IMR-90 (cell line): ENCODE measurements around the gene POGK. TPM values are rescaled to one million over a fixed set of nuclear protein-coding genes. Genes with fewer than 3 reads are reported as not detected.

Experiments used
- ATAC-seq: fragments of 200-7000 bp; cut with Tn5 transposase; 2 replicates; pipeline ENCODE4 v1.9.1; 2020; ENCODE audit warnings: low read depth, mild to moderate bottlenecking, moderate library complexity
- BruUV-seq: library from RNA; stranded (reverse); fragments of 400-500 nt; replicated peaks from 2 replicates; lab custom pipeline; 2021; lab: Mats Ljungman, UMichigan
- CTCF ChIA-PET: fragments of 300-600 bp; formaldehyde crosslinking; extraction: SDS; loops from one replicate; lab custom pipeline; 2021; ENCODE audit warnings: antibody characterized with exemption; lab: Yijun Ruan, JAX
- POLR2A ChIA-PET: fragments of 300-600 bp; sonication (Branson Sonifier 250); formaldehyde crosslinking; loops from one replicate; lab custom pipeline; 2022; ENCODE audit warnings: antibody characterized with exemption; ENCODE audit not compliant: unreplicated experiment; lab: Charles Lee
- DNase-seq: peaks from one replicate; pipeline ENCODE4 v3.0.0; 2013
- H2AFZ ChIP-seq: replicated peaks from 2 replicates; pipeline ENCODE3; 2013; ENCODE audit warnings: low read length, mild to moderate bottlenecking; ENCODE audit not compliant: poor library complexity
- H2AK5ac ChIP-seq: 2 replicates; pipeline ENCODE4 v1.6.1; 2013; ENCODE audit warnings: low read depth, low read length, inconsistent platforms
- H2AK9ac ChIP-seq: replicated peaks from 2 replicates; pipeline ENCODE3; 2013; ENCODE audit warnings: mild to moderate bottlenecking, low read depth, low read length, moderate library complexity; ENCODE audit not compliant: poor library complexity
- H2BK120ac ChIP-seq: 2 replicates; pipeline ENCODE4 v1.6.1; 2013; ENCODE audit warnings: low read depth, low read length, inconsistent platforms
- H2BK15ac ChIP-seq: 3 replicates; pipeline ENCODE4 v1.6.1; 2013; ENCODE audit warnings: low read depth, low read length, inconsistent platforms
- H2BK20ac ChIP-seq: 2 replicates; pipeline ENCODE4 v1.6.1; 2013; ENCODE audit warnings: low read depth, mild to moderate bottlenecking, inconsistent platforms, low read length, moderate library complexity
- H2BK5ac ChIP-seq: 2 replicates; pipeline ENCODE4 v1.6.1; 2013; ENCODE audit warnings: mild to moderate bottlenecking, low read depth, low read length, inconsistent platforms; ENCODE audit not compliant: poor library complexity, severe bottlenecking
- H3K14ac ChIP-seq: replicated peaks from 2 replicates; pipeline ENCODE4 v1.6.1; 2013; ENCODE audit warnings: low read depth, low read length, inconsistent platforms
- H3K18ac ChIP-seq: 2 replicates; pipeline ENCODE4 v1.6.1; 2013; ENCODE audit warnings: low read depth, low read length, control low read depth
- H3K23ac ChIP-seq: 2 replicates; pipeline ENCODE4 v1.6.1; 2013; ENCODE audit warnings: low read depth, low read length, inconsistent platforms
- H3K27ac ChIP-seq: 2 replicates; pipeline ENCODE4 v1.5.1; 2013; ENCODE audit warnings: mild to moderate bottlenecking, control low read depth, low read length; ENCODE audit not compliant: insufficient read depth
- H3K27me3 ChIP-seq: 2 replicates; pipeline ENCODE4 v1.6.1; 2013; ENCODE audit warnings: low read length; ENCODE audit not compliant: control insufficient read depth, insufficient read depth
- H3K36me3 ChIP-seq: 2 replicates; pipeline ENCODE4 v1.6.1; 2013; ENCODE audit warnings: low read length, mixed read lengths; ENCODE audit not compliant: control insufficient read depth, insufficient read depth
- H3K4ac ChIP-seq: 2 replicates; pipeline ENCODE4 v1.6.1; 2013; ENCODE audit warnings: low read depth, low read length, inconsistent platforms
- H3K4me1 ChIP-seq: 2 replicates; pipeline ENCODE4 v1.6.1; 2013; ENCODE audit warnings: low read length, mixed read lengths; ENCODE audit not compliant: control insufficient read depth, insufficient read depth
- H3K4me2 ChIP-seq: 2 replicates; pipeline ENCODE4 v1.6.1; 2013; ENCODE audit warnings: low read depth, mild to moderate bottlenecking, control low read depth, low read length, moderate library complexity
- H3K4me3 ChIP-seq: 2 replicates; pipeline ENCODE4 v1.5.1; 2013; ENCODE audit warnings: low read depth, mild to moderate bottlenecking, control low read depth, low read length, moderate library complexity; ENCODE audit not compliant: insufficient read depth
- H3K56ac ChIP-seq: 2 replicates; pipeline ENCODE4 v1.6.1; 2013; ENCODE audit warnings: low read length, inconsistent platforms; ENCODE audit not compliant: insufficient read depth; ENCODE audit errors: extremely low read depth
- H3K79me1 ChIP-seq, 2 experiments: 2 replicates each; pipeline ENCODE4 v1.6.1; 2013; ENCODE audit warnings: low read length in 2 of 2, inconsistent platforms in 1 of 2, low read depth in 1 of 2
- H3K9ac ChIP-seq: 2 replicates; pipeline ENCODE4 v1.6.1; 2013; ENCODE audit warnings: low read depth, low read length, control low read depth
- H3K9me1 ChIP-seq: 2 replicates; pipeline ENCODE4 v1.6.1; 2013; ENCODE audit warnings: low read length, inconsistent platforms; ENCODE audit not compliant: insufficient read depth
- H3K9me3 ChIP-seq: 2 replicates; pipeline ENCODE4 v1.6.1; 2013; ENCODE audit warnings: low read length; ENCODE audit not compliant: control insufficient read depth, insufficient read depth
- H4K20me1 ChIP-seq: 2 replicates; pipeline ENCODE4 v1.6.1; 2013; ENCODE audit warnings: low read length, inconsistent platforms; ENCODE audit not compliant: insufficient read depth
- H4K5ac ChIP-seq: 2 replicates; pipeline ENCODE4 v1.6.1; 2013; ENCODE audit warnings: mild to moderate bottlenecking, low read depth, low read length, control low read depth
- H4K8ac ChIP-seq, 2 experiments: 2 replicates each; pipeline ENCODE4 v1.6.1; 2013; ENCODE audit warnings: low read depth in 2 of 2, low read length in 2 of 2, control low read depth in 1 of 2, inconsistent platforms in 1 of 2
- H4K91ac ChIP-seq: 2 replicates; pipeline ENCODE4 v1.6.1; 2013; ENCODE audit warnings: low read depth, low read length, inconsistent platforms; ENCODE audit not compliant: insufficient read depth
- CHD1 ChIP-seq: IDR thresholded peaks from 2 replicates; pipeline ENCODE4 v1.6.1; 2012; ENCODE audit warnings: low read depth, low read length, improper control_type of control experiment
- CTCF ChIP-seq: conservative IDR thresholded peaks from 2 replicates; pipeline ENCODE4 v1.5.1; 2012; ENCODE audit warnings: mild to moderate bottlenecking, low read depth, low read length, improper control_type of control experiment
- FOS ChIP-seq: fragments of 150-350 bp; IDR thresholded peaks from 2 replicates; pipeline ENCODE4 v1.6.1; 2016; ENCODE audit warnings: low read depth, low read length
- MAFK ChIP-seq: IDR thresholded peaks from 2 replicates; pipeline ENCODE4 v1.6.1; 2012; ENCODE audit warnings: low read depth, low read length, improper control_type of control experiment
- MXI1 ChIP-seq: IDR thresholded peaks from 2 replicates; pipeline ENCODE4 v1.6.1; 2012; ENCODE audit warnings: low read depth, mild to moderate bottlenecking, low read length, moderate library complexity, borderline replicate concordance
- POLR2A ChIP-seq: IDR thresholded peaks from 2 replicates; pipeline ENCODE4 v1.6.1; 2012; ENCODE audit warnings: mild to moderate bottlenecking, low read depth, low read length
- RAD21 ChIP-seq: IDR thresholded peaks from 2 replicates; pipeline ENCODE4 v1.6.1; 2012; ENCODE audit warnings: low read length, improper control_type of control experiment
- RFX5 ChIP-seq: IDR thresholded peaks from 2 replicates; pipeline ENCODE4 v1.8.0; 2012; ENCODE audit warnings: low read depth, mild to moderate bottlenecking, low read length, moderate library complexity
- SMC3 ChIP-seq: fragments of 150-350 bp; IDR thresholded peaks from 2 replicates; pipeline ENCODE4 v1.6.1; 2016; ENCODE audit warnings: low read depth, mild to moderate bottlenecking, antibody characterized with exemption, low read length, moderate library complexity
- USF2 ChIP-seq: fragments of 150-350 bp; IDR thresholded peaks from 2 replicates; pipeline ENCODE4 v1.6.1; 2017; ENCODE audit warnings: mild to moderate bottlenecking, antibody characterized with exemption, low read length, low read depth
- WGBS, 2 experiments: methylation state at CpG; one replicate each; pipeline versions ENCODE4 v1.1.5 to v1.1.7; 2013; ENCODE audit warnings: missing lambda C conversion rate in 2 of 2; ENCODE audit not compliant: insufficient read length in 1 of 2; ENCODE audit errors: extremely low coverage in 2 of 2; 5-methylcytosine and 5-hydroxymethylcytosine counted together
- dilution Hi-C: fragments of 300-500 bp; cut with HindIII; formaldehyde crosslinking; loops from one replicate; pipeline ENCODE4 v1.14.3; 2018; ENCODE audit warnings: low sequenced_read_pairs; ENCODE audit not compliant: unreplicated experiment
- in situ Hi-C: fragments of 300-500 bp; cut with MboI; formaldehyde crosslinking; loops from 3 replicates; pipeline ENCODE4 v1.14.3; 2019; ENCODE audit warnings: low sequenced_read_pairs, inconsistent platforms, mixed read lengths
- intact Hi-C: fragments of 100-400 bp; cut with micrococcal nuclease; formaldehyde crosslinking; loops from 2 replicates; pipeline ENCODE4 v1.10.0; 2022
- polyA plus RNA-seq, 3 experiments: library from polyadenylated mRNA; depleted of rRNA; stranded (reverse); fragments of >200 nt; gene quantifications; 2 replicates each; pipeline ENCODE4 v1.2.3, GENCODE V29; 2012; ENCODE audit warnings: low replicate concordance in 1 of 3
- total RNA-seq: library from RNA; depleted of rRNA; stranded (reverse); fragments of >200 nt; gene quantifications from 2 replicates; pipeline ENCODE4 v1.2.3, GENCODE V29; 2012

POGK gene
- total and polyA plus RNA-seq, 2 of the 4 experiments (the other 2 are of a cell fraction) = 11.3 to 25.6 TPM

- Histone ChIP-seq H4K5ac (no peak overlapping the region), H2BK120ac (no peak overlapping the region), H3K27me3 (no peaks in the 10 kb centered on the region), H3K27ac (no peak overlapping the region), H4K8ac (no peak overlapping the region), H2AK9ac (no peak overlapping the region), H2AFZ (no peak overlapping the region), H4K20me1 (no peaks in the 10 kb centered on the region), H3K4ac (no peak overlapping the region), H2BK20ac (no peak overlapping the region), H4K91ac (no peak overlapping the region), H3K18ac (no peak overlapping the region), H3K14ac (no peak overlapping the region), H3K79me1 (peaks cover 8 to 15% of the 10 kb centered on the region in 2 experiments), H3K4me1 (no peaks in the 10 kb centered on the region), H3K9me1 (no peaks in the 10 kb centered on the region), H3K23ac (no peak overlapping the region), H3K36me3 (peaks cover 29% of the 10 kb centered on the region), H2BK5ac (no peak overlapping the region), H3K4me3 (no peak overlapping the region), H3K9ac (no peak overlapping the region), H3K9me3 (no peaks in the 10 kb centered on the region), H2AK5ac (no peak overlapping the region), H3K56ac (no peak overlapping the region), H2BK15ac (no peak overlapping the region), H3K4me2 (no peak overlapping the region)
- no peak for ATAC-seq
- ChIA-PET CTCF (interaction anchor here (0.7 kb wide), 1 partner anchor 8 kb away, joined by 3 read pairs; no protein-coding TSS in a partner anchor), POLR2A (interaction anchor here (0.6 kb wide), 1 partner anchor 16 kb away, joined by 3 read pairs; the partner anchor contains the start of gene POGK)
- WGBS, 2 experiments = no CpG with 5 or more reads among the region's 3 CpGs
- in situ Hi-C loops = no loop called here
- intact Hi-C loops = no loop called here
- dilution Hi-C loops = no loop called here
- BruUV-seq = no TSS peak
- no peak for TF ChIP-seq CTCF
- no peak for TF ChIP-seq POLR2A
- TF ChIP-seq CHD1 = no peak
- TF ChIP-seq SMC3 = no peak
- no peak for TF ChIP-seq RAD21
- TF ChIP-seq FOS = no peak
- TF ChIP-seq MXI1 = no peak
- no peak for TF ChIP-seq MAFK
- TF ChIP-seq RFX5 = no peak
- TF ChIP-seq USF2 = no peak
- DNase-seq = no peak
These were observed 16.3 kb downstream of the POGK start for GRCh38 chr1:166855558-166855957.
